ENCODE measurements around the gene LANCL2.
"Not testable (repeated sequence)": the region's sequence is repeated elsewhere in the genome, so short reads cannot be mapped to it uniquely, and the experiment has no call there.

LANCL2 gene

DNA sequence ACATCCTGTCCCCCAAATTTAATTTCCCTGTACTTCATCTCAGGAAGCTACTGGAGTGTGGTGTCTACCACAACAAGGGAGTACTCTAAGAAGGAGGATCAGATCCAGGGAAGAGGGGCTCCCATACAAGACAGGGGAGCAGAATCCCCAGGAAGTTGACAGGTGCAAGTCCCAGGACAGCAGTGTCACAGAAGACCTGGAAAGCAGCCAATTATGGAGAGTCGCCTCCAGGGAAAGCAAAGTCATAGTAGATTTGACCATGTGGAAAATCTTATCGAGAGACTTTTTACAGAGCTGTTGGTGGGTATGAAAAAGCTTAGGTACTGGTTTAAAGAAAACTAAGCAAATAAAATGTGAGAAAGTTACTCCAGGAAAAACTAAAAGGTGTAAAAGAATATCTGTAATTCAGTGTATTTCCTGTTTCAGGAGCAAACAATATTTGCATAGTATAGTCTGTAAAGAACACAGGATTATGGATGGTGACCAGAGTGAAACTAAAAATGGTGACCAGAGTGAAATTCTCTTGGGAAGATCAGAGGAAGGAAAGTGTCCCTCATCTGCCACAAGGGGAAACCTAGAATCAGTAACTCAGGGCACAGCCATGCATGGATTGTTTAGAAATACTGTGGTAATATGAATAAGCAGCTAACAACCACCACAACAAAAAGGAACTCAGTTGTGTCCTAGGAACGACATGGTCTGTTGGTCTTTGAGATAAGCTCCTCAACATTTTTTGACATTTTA, 44.5 kb downstream of the LANCL2 start:
- DNase-seq = no peak

GRCh38 chr7:55410667-55411239, 45.6 kb downstream of the LANCL2 start:
- DNase-seq = no peak

- no peak for DNase-seq
These were observed 46.7 kb downstream of the LANCL2 start for GRCh38 chr7:55411844-55412243.

- no peak for DNase-seq
These were observed 48.3 kb downstream of the LANCL2 start for GRCh38 chr7:55413442-55413841.

- DNase-seq = peak; percentile 70
These were observed 50.1 kb downstream of the LANCL2 start for GRCh38 chr7:55415173-55415778.

GRCh38 chr7:55417456-55417855, 52.3 kb downstream of the LANCL2 start:
- DNase-seq = not testable (repeated sequence)

- DNase-seq = no peak
These were observed 55.4 kb downstream of the LANCL2 start for GRCh38 chr7:55420530-55420929.

DNA sequence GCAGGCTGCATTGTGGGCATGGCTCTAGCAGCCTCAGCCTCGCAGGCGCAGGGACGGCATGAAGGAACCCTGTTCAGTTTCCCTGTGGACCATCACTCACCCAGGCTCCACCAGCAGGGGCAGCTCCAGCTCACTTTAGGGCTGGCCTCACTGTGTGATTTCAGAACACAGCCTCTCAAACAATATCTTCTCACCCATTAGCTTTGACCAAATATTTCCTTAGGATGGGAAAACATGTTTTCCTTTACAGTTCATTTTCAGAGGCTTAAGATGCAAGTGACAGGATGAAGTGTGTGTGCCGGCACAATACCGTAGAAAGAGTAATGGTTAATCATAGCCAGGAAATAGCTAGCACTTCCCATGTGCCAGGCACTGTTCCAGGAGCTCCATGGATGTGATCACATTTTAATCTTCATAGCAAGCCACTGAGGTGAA, 58.2 kb downstream of the LANCL2 start:
- DNase-seq = peak; percentile 78

- DNase-seq = peak; percentile 36
These were observed 58.8 kb downstream of the LANCL2 start for GRCh38 chr7:55423891-55424290.

DNA sequence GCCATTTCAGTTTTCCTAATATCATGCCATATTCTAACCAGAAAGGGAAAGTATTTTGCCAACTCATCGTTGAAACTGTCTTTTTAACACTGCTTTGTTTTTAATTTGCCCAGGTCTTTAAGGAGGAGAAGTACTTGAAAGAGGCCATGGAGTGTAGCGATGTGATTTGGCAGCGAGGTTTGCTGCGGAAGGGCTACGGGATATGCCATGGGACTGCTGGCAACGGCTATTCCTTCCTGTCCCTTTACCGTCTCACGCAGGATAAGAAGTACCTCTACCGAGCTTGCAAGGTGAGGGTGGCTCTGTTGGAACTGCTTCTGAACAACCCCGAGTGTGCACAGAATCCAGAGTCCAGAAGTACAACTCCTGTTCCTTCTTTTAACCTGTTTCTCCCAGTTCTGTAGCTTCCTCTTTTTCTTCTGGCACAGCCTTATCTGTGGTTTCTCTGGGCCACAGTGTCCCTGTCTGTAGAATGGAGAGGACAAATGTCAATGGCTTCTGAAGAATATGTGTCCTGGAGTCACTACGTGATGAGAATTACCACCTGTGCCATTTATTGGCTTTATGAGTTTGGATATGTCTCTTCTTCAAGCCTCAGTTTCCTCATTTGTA, 60.1 kb downstream of the LANCL2 start:
- no peak for DNase-seq

- DNase-seq = no peak
These were observed 61.5 kb downstream of the LANCL2 start for GRCh38 chr7:55426676-55427075.

GRCh38 chr7:55427342-55427741, 62.2 kb downstream of the LANCL2 start:
- DNase-seq = peak; percentile 52

DNA sequence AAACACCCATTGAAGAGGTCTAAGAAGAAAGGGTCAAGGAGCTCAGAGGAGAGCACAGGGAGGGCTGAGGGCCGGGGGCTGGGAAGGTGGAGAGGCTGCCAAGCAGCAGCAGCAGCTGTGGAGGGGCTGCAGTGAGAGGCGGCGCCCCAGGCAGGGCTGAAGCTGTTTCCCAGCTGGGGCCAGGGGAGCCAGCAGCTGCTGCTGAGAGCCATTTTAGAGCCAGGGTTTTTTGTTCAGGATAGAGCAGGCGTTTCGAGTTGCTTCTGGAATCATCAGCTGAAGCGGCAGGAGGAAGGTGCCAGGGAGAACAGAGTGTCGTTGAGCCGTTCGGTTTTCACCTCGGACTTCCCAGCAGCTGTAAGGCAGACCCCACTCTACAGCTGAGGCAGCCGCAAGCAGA, 62.7 kb downstream of the LANCL2 start:
- DNase-seq = no peak

DNA sequence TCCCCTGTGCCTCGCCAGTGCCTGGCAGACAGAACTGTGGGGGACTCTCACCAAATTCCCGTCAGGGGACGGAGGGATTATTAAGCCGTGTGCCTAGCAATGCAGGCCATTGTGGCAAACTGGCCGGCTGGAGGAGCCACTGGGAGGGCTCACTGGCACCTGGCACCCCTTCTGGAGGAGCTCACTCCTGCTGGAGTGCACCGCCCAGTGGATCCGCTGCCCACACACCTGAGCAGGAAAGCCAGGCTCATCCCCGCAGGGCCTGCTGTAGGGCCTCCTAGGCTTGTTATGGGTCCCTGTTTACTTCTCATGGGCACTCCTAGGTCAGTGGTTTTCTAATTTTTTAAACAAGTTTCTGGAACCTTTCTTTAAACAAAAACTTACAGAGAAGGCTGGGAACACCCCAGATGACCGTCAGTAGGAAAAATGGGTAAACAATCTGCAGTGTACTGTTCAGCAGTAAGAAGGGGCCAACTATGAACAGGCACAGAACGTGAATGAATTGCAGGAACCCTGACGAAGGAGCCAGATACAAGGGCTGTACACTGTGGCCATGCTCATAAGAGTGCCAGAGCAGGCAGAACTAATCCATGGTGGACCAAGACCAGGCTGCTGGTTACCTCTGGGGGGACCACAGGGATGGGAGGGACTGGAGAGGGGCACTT, 64.8 kb downstream of the LANCL2 start:
- DNase-seq = no peak

DNA sequence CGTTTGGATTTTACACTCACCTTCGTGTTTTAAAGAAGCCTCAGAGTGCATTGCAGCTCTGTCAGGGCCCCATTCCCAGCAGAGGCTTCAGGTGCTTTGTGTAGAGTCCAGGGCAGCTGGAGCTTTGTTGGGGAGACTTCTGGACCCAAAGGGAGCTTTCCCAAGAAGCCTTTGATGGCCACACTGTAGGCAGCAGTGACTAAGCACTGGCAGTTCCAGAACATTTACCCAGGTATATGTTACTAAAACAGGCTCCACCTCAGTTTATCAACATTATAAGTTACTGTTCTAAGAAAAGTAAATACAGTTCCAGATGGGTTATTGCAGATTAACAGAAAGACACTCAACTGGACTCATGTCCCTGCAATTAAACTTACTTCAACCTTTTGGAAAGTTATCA, 66.8 kb downstream of the LANCL2 start:
- DNase-seq = no peak

DNA sequence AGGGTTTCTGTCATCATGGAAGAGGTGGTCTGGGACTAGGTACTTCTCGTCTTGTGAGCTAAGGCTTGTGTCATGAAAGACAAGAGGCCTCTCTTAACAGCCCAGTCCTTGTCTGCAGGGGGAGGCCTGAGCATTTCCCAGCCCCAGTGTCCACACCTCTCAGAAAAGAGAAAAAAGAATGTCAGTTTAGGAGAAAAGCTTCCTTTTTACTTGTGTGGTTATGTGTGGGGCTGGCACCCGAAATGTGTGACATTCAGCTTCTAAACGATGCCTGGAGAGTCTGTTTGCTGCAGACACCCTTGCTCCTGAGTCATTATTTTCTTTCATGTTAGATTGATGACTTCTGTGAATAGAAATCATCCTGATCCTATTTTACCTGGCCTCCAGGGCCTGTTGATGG, 67.4 kb downstream of the LANCL2 start:
- DNase-seq = no peak

- DNase-seq = peak; percentile 56
These were observed 68.0 kb downstream of the LANCL2 start for GRCh38 chr7:55432939-55433784.

DNA sequence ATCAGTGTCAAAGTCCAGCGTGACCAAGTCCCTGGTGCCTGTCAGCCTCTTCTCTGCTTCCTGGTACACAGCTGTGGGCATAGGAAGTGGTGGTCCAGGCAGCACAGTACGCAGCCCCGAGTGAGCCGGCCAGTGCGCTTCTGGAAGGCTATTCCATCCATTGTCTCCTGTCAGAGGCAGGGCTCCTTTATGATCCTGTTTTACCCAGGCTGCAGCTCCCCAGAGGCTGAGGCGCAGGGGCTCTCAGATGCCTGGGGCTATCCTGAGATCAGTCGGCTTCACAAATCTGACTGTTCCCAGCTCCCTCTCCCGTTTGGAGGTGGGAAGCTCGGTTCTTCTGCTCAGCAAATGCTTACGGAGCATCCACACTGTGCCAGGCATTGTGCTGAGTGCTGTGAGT, 70.3 kb downstream of the LANCL2 start:
- DNase-seq = no peak

GRCh38 chr7:55436457-55436856, 71.3 kb downstream of the LANCL2 start:
- DNase-seq = no peak

- DNase-seq = no peak
These were observed 72.2 kb downstream of the LANCL2 start for GRCh38 chr7:55437375-55437774.

GRCh38 chr7:55438085-55438756, 73.1 kb downstream of the LANCL2 start:
- DNase-seq = no peak

Data from fibroblast of skin of right biceps (primary cell).